ENCODE data around the gene SIDT1.

SIDT1 gene

GRCh38 chr3:113588806-113589205, 56.5 kb downstream of the SIDT1 start:
- Histone ChIP-seq H3K9me3 (ENCODE audit: severe bottlenecking) (no peaks in the 10 kb centered on the region), H3K27ac (no peak overlapping the region)

GRCh38 chr3:113589971-113590370, 57.6 kb downstream of the SIDT1 start:
- no peak for TF ChIP-seq CTCF (IDR thresholded peaks at IDR 0.05; ENCODE audit: low read depth, low read length)
- H3K27ac ChIP-seq: no peak overlapping the region
- no peak for DNase-seq
- H3K9me3 ChIP-seq (ENCODE audit: severe bottlenecking): no peaks in the 10 kb centered on the region
- H3K4me3 ChIP-seq (ENCODE audit: low read depth, low read length): no peak overlapping the region
- no peaks in the 10 kb centered on the region for H3K36me3 ChIP-seq
- no peaks in the 10 kb centered on the region for H3K27me3 ChIP-seq (ENCODE audit: insufficient read depth, low read depth, severe bottlenecking)

More at GRCh38 chr3:113588806-113589205, 56.5 kb downstream of the SIDT1 start:
- Histone ChIP-seq H3K4me3 (ENCODE audit: low read depth, low read length) (no peak overlapping the region), H3K27me3 (ENCODE audit: insufficient read depth, low read depth, severe bottlenecking) (no peaks in the 10 kb centered on the region), H3K36me3 (no peaks in the 10 kb centered on the region)
- TF ChIP-seq CTCF (IDR thresholded peaks at IDR 0.05; ENCODE audit: low read depth, low read length): no peak
- no peak for DNase-seq

GRCh38 chr3:113590983-113591382, 58.6 kb downstream of the SIDT1 start:
- no peak overlapping the region for H3K27ac ChIP-seq
- DNase-seq: no peak
- TF ChIP-seq CTCF (IDR thresholded peaks at IDR 0.05; ENCODE audit: low read depth, low read length): no peak
- H3K27me3 ChIP-seq (ENCODE audit: insufficient read depth, low read depth, severe bottlenecking): no peaks in the 10 kb centered on the region
- no peak overlapping the region for H3K4me3 ChIP-seq (ENCODE audit: low read depth, low read length)
- H3K36me3 ChIP-seq: no peaks in the 10 kb centered on the region
- H3K9me3 ChIP-seq (ENCODE audit: severe bottlenecking): no peaks in the 10 kb centered on the region

- Histone ChIP-seq H3K9me3 (ENCODE audit: severe bottlenecking) (no peaks in the 10 kb centered on the region), H3K4me3 (ENCODE audit: low read depth, low read length) (no peak overlapping the region), H3K36me3 (no peaks in the 10 kb centered on the region), H3K27ac (no peak overlapping the region), H3K27me3 (ENCODE audit: insufficient read depth, low read depth, severe bottlenecking) (no peaks in the 10 kb centered on the region)
- no peak for DNase-seq
- no peak for TF ChIP-seq CTCF (IDR thresholded peaks at IDR 0.05; ENCODE audit: low read depth, low read length)
These were observed 61.7 kb downstream of the SIDT1 start for GRCh38 chr3:113594066-113594465.

GRCh38 chr3:113597596-113598354, 65.4 kb downstream of the SIDT1 start:
- DNase-seq: no peak
- Histone ChIP-seq H3K27ac (no peak overlapping the region), H3K9me3 (ENCODE audit: severe bottlenecking) (no peaks in the 10 kb centered on the region), H3K36me3 (no peaks in the 10 kb centered on the region), H3K27me3 (ENCODE audit: insufficient read depth, low read depth, severe bottlenecking) (peaks cover 3% of the 10 kb centered on the region), H3K4me3 (ENCODE audit: low read depth, low read length) (no peak overlapping the region)
- no peak for TF ChIP-seq CTCF (IDR thresholded peaks at IDR 0.05; ENCODE audit: low read depth, low read length)

Data from WERI-Rb-1 (cell line).